ENCODE measurements around the gene SLC4A7. TPM values are rescaled to one million over a fixed set of nuclear protein-coding genes. Genes with fewer than 3 reads are reported as not detected.

SLC4A7 gene
- total RNA-seq, 1 experiment from 2014 or later, result 90.8 TPM

DNA sequence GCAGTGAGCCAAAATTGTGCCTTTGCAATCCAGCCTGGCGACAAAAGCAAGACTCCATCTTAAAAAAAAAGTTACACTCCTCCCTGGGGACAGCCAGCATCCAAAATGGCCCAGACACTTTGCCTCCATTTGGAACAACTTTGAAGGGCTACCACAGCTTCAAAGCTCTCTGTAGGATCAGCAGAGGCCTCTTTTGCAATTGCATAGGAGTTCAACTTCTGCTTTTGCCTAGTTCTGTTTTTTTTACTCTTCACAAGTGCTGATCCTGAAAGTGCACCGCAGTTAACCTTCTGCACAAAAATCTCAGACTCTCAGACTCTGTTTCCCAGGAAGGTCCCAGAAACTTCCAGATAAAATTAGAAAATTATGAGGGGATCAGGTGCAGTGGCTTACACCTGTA is 25.2 kb upstream of the SLC4A7 start (continued):
- TF ChIP-seq, protein P1, sequence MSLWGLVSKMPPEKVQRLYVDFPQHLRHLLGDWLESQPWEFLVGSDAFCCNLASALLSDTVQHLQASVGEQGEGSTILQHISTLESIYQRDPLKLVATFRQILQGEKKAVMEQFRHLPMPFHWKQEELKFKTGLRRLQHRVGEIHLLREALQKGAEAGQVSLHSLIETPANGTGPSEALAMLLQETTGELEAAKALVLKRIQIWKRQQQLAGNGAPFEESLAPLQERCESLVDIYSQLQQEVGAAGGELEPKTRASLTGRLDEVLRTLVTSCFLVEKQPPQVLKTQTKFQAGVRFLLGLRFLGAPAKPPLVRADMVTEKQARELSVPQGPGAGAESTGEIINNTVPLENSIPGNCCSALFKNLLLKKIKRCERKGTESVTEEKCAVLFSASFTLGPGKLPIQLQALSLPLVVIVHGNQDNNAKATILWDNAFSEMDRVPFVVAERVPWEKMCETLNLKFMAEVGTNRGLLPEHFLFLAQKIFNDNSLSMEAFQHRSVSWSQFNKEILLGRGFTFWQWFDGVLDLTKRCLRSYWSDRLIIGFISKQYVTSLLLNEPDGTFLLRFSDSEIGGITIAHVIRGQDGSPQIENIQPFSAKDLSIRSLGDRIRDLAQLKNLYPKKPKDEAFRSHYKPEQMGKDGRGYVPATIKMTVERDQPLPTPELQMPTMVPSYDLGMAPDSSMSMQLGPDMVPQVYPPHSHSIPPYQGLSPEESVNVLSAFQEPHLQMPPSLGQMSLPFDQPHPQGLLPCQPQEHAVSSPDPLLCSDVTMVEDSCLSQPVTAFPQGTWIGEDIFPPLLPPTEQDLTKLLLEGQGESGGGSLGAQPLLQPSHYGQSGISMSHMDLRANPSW (CRISPR knock-in tag; conservative IDR thresholded peaks at IDR 0.05; ENCODE audit: low read depth), result no peak
- TF ChIP-seq, protein P2, sequence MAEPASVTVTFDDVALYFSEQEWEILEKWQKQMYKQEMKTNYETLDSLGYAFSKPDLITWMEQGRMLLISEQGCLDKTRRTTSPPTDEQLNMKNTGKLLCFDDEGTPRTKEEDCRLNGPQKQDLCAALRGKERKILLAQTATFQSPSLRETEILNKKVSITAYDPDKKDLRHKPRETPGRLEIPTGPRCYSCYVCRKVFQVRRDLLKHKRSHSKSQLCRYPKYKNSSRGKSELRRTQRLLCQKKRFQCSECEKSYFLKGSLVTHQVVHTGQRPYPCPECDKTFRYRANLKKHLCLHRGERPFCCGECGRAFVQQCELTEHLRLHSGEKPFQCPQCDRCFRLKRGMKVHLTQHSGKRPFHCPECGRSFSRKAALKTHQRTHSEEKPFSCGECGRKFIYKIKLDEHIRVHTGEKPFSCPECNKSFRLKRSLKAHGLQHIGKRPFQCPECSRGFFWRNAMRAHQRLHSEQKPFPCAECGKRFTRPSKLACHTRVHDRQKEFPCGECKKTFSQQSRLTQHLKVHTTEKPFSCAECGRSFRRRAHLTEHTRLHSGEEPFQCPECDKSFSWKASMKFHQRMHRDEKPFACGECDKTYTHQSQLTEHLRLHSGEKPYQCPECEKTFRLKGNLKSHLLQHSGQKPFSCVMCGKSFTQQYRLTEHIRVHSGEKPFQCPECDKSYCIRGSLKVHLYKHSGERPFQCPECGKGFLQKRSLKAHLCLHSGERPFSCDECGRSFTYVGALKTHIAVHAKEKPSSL (CRISPR knock-in tag; conservative IDR thresholded peaks at IDR 0.05), result no peak
- TF ChIP-seq TEAD4 (CRISPR knock-in tag; IDR thresholded peaks at IDR 0.05) (no peak), ZNF671 (CRISPR knock-in tag; IDR thresholded peaks at IDR 0.05) (no peak), NFATC4 (CRISPR knock-in tag; IDR thresholded peaks at IDR 0.05) (no peak), IRF2 (CRISPR knock-in tag; IDR thresholded peaks at IDR 0.05; ENCODE audit: borderline replicate concordance, low read depth) (no peak), JUN (CRISPR knock-in tag; IDR thresholded peaks at IDR 0.05) (no peak)
- TF ChIP-seq, protein P3, sequence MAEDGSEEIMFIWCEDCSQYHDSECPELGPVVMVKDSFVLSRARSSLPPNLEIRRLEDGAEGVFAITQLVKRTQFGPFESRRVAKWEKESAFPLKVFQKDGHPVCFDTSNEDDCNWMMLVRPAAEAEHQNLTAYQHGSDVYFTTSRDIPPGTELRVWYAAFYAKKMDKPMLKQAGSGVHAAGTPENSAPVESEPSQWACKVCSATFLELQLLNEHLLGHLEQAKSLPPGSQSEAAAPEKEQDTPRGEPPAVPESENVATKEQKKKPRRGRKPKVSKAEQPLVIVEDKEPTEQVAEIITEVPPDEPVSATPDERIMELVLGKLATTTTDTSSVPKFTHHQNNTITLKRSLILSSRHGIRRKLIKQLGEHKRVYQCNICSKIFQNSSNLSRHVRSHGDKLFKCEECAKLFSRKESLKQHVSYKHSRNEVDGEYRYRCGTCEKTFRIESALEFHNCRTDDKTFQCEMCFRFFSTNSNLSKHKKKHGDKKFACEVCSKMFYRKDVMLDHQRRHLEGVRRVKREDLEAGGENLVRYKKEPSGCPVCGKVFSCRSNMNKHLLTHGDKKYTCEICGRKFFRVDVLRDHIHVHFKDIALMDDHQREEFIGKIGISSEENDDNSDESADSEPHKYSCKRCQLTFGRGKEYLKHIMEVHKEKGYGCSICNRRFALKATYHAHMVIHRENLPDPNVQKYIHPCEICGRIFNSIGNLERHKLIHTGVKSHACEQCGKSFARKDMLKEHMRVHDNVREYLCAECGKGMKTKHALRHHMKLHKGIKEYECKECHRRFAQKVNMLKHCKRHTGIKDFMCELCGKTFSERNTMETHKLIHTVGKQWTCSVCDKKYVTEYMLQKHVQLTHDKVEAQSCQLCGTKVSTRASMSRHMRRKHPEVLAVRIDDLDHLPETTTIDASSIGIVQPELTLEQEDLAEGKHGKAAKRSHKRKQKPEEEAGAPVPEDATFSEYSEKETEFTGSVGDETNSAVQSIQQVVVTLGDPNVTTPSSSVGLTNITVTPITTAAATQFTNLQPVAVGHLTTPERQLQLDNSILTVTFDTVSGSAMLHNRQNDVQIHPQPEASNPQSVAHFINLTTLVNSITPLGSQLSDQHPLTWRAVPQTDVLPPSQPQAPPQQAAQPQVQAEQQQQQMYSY (CRISPR knock-in tag; IDR thresholded peaks at IDR 0.05), result no peak
- TF ChIP-seq, protein P4, sequence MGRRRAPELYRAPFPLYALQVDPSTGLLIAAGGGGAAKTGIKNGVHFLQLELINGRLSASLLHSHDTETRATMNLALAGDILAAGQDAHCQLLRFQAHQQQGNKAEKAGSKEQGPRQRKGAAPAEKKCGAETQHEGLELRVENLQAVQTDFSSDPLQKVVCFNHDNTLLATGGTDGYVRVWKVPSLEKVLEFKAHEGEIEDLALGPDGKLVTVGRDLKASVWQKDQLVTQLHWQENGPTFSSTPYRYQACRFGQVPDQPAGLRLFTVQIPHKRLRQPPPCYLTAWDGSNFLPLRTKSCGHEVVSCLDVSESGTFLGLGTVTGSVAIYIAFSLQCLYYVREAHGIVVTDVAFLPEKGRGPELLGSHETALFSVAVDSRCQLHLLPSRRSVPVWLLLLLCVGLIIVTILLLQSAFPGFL (CRISPR knock-in tag; IDR thresholded peaks at IDR 0.05; ENCODE audit: borderline replicate concordance), result no peak
- TF ChIP-seq, protein P5, sequence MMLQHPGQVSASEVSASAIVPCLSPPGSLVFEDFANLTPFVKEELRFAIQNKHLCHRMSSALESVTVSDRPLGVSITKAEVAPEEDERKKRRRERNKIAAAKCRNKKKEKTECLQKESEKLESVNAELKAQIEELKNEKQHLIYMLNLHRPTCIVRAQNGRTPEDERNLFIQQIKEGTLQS (CRISPR knock-in tag; conservative IDR thresholded peaks at IDR 0.05), result no peak

DNA sequence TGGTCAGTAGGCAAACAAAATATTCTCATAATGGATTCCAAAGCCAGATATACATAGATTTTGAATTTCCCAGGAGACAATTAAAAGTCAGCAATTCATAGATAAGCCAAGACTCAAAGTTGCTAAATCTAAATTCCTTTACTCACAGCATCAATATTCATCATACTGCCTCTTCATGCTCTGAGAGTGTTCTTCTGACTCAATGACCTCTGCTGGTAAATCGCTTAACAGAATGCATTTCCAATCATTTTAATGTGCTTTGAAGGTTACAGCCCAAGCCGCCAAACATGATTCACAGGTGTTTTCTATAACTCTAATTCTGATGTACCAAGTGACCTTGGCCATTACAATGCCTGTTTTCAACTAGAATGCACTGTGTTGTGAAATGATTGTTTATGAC is 24.2 kb upstream of the SLC4A7 start:
- CTCF ChIA-PET, result no interaction called here
- no peak for ATAC-seq
- Mint-ChIP-seq H3K27me3 (ENCODE audit: low read depth) (no peaks in the 10 kb centered on the region), H3K9me3 (no peaks in the 10 kb centered on the region), H3K4me3 (no peak overlapping the region), H3K36me3 (no peaks in the 10 kb centered on the region), H3K4me1 (peaks cover 12% of the 10 kb centered on the region), H3K27ac (no peak overlapping the region)
- POLR2A ChIA-PET, result no interaction called here
- DNase-seq (ENCODE audit: low spot score), result no peak
- TF ChIP-seq SMAD3 (CRISPR knock-in tag; IDR thresholded peaks at IDR 0.05; ENCODE audit: borderline replicate concordance) (no peak), ATF1 (CRISPR knock-in tag; IDR thresholded peaks at IDR 0.05) (no peak), NFYB (CRISPR knock-in tag; conservative IDR thresholded peaks at IDR 0.05; ENCODE audit: low read depth) (no peak), ZNF232 (CRISPR knock-in tag; IDR thresholded peaks at IDR 0.05) (no peak)

Data from WTC11 (cell line).